Activated CD4-positive, CD25-positive, alpha-beta regulatory T cell treated with anti-CD3 and anti-CD28 coated beads, Interleukin-2, amount 50 U/mL, for 16 hours (primary cell): ENCODE data around the gene HOXD1.

Source experiments
- DNase-seq: peaks from one replicate; pipeline ENCODE4 v3.0.0-alpha.2; 2020; ENCODE audit warnings: low read depth, low spot score

Gene HOXD1

DNA sequence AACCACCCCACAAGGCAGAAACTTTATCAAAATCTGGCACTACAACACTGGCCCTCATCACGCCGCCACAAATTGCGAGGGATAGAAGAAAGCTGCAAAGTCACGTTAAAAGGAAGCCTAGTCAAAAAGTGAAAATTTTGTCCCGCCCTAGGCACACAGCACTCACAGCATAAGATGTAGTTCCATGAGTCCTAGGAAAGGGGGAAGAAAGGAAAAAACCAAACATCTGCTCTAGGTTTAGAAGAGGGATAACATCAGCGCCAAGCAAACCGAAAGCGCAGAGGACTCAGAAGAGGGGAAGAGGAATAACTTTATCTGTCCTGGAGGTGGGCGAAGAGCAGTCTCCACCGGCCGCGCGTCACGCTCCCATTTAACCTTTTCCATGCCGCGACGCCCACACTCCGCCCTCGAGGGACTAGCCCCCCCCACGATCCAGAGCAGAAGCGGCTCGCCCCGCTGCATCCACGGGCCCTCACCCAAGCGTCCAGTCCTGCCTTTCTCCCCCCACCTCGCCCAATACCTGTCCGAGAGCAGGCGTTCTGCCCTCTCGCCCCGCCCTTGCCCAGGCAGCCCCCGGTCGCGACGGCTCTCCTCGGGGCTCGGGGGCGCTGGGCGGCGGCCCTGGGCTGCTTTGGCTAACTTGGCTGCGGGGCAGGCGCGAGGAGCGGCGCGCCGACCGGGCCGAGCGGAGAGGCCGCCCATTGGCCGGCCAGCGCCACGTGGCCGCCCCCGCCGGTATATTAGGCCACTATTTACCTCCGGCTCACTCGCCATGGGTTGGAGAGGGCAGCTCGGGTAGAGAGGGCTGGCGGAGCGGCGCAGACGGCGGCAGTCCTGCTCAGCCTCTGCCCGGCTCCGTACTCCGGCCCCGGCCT is at the start of gene HOXD1:
HOXD1 (plus strand) TSS at position 770 of the 875 bp plus-strand sequence. CDS start 134 bp downstream, outside the sequence.
- DNase-seq = no peak

DNA sequence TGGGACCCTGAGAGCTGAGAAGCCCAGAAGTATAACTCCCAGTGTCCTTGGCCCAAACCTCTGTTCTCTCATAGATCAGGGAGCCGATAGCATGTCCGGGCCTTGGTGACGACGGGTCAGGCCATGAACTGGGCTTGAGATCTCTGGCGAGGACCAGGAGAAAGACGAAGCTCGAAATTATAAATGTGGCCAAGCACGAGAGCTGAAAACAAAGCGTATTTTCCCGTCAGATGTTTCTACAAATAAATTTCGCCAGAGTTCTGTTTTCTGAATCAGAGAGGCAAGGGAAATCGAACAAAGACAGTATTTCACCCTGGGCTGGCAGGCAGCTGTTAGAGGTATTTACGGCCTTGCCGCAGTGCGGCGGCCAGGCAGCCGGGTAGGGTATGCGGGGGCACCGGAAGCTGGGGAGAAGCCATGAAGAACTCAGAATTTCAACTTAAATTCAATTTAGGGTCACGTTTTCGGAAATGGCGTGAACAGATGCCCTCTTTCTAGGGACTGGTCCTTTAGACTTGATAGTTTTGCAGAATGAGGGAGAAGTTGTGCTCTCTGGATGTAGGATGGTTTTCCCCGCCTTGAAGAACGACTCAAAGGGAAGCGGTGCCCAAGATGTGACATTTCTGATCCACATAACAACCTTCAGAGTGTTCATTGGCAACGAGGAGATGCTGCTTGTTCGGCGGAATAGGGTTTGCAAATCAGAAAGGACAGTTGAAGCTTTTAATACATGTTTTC is 49.4 kb upstream of the HOXD1 start:
- DNase-seq = no peak

DNA sequence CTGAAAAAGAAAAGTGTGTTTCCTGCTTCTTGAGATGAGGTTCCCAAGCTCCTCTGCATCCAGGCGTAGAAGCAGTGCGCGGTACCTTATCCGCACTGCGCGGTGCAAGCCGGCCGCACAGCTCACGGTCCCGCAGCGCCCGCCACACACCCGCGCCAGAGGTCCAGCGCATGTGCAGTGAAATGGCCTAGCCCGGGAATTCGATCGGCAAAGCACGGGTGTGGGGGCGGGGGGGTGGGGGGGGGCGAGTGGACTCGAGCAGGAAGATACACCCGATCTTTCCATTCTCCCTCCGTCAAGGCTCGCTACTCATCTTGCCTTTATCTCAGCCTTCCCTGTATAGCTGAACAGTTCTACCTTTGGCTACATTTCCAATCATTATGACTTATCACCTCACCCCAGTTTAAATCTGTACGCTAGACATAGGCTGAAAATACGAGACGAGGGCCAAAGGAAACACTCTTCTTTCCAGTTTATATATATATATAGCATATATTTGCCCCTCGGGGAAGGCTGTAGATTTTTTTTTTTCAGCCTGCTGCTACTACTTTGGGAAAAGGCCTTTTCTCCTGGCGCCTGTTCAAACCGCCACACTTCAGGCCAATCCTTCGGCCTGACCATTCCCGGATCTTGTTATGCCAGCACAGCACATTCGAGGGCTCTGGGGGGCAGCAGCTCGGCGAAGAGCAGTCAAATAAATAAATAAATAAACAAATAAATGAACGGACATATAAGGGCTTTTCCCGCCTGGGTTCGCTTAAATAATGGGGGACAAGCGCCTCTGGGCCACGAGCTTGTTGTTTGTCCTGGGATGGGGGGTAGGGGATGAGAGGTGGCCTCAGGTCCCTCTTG is 48.6 kb upstream of the HOXD1 start:
- DNase-seq = no peak

DNA sequence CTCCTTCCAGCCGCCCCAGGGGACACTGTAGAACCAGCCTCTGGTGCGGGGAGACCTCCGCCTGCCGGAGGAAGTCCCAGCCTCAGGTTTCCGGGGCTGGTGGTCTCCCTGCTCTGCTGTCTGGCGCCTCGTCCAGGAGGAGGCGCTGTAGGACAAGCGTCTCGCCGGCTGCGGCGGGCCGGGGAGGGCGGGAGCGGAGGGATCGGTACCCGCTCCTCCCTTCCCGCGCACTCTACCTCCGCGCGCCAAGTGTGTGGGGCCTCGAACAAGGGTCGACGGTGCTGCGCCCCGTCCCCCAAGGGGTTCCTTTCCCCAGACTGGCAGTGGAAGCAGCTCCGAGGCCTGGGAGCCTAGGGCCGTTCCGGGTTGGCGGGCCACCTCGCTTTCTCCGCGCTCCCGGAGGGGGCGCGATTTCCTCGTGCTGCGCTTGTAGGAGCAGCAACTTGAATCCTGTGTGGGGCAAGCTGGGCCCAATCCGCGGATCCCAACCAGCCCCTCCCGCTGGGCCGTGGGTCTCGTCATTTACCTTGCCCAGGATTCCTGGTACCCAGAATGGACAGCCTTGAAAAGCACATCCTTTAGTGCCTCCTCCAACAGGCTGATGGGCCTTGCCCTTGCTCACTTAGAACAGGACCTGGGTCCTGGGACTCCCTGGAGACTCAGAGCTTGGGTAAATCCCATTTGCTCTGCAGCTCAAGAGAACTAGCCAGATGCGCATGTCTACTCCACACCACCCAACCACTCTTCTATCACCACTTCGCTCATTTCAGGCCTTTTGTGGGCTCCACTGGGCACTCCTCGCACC is 47.8 kb upstream of the HOXD1 start:
- peak; percentile 20 for DNase-seq

DNA sequence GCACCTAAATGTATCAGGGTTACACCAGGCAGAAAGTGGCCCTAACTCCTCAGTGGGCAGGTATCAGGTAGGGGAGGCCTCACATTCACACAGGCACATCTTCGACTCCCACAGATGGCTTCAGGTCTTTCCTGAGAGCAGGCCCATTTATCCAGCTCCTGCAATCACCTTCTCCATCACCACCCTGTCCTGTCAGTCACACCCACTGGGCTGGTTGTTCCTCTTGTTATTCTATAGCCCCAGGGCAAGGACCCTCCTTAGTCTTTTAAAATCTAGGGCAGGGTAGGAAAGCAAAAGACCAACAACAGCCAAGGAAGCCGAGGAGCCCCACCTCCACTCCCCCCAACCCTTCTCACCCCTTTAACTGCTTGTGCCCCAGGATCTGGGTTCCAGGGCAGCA is 46.2 kb upstream of the HOXD1 start:
- DNase-seq = no peak

DNA sequence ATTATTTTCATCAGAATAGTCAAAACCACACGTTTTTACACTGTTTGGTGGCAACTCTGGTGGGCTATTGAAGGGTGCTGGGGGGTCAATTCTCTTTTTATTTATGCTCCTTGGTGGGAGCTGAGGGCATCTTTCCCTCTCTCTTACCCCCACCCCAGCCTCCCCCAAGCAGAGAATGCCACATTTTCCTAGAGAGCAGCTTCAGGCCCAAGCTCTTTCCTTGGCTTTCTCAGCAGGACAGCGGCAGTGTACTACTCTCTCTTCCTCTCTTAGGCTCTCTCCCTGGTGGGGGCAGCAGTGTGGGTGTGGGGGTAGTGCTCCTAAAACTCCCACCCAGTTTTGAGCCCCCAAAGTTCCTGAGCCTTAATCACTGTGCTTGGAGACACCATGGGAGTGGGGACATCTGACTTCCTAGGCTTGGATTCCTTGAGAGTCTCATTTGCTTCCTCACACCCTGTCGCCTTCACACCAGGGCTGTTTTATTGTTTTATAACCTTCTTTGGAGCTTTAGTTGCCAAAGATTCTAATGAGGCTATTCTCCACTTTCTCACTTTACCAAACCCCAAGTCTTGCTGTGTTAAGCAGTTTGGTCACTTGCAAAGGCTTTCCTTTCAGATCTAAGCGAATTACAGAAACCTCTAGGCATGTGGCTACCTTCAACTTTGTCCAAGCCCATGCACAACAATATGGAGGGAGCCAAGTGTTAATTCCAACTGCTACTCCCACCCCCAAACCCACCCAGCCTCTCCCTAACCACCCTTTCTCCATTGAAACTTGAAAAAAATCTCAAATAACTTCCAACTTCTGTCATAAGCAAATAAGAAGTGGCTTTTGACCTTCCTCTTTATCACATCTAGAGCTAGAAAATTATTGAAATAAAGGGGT is 43.1 kb upstream of the HOXD1 start:
- no peak for DNase-seq

DNA sequence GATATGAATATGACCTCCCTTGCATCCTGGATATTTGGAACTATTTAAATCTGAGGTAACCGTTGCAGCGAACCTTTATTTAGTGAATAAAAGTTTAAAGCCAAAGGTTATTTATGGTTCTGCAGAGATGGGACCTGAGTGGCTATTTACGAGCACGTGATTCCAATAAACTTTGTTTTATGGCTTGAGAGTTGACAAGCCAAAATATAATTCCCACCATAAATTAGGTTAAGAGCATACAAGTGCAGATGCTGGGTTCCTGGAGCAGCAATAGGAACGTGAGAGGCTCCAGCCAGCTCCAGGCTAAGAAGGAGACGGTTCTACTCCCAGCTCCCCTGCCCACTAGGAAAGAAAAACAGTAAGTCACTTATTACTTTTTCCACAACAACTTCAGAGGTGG is 42.4 kb upstream of the HOXD1 start:
- no peak for DNase-seq

DNA sequence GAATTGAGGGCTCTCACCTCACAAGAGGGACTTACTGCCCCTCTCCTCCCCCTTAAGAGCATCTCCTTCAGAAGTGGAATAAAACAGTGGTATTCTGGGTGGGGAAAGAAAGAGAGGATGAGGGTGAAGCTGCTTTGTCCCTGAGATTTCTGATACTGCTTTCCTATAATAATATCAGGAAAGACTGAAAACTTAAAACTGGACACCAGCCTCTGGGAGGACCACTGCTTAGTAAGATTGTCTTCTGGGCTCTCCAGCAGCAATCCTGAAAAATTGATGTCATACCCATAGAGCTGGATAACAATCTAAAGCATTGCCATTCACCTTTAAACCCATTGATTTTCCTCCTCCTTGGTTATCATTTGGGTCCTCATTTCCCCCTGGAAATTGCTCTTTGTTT is 41.8 kb upstream of the HOXD1 start:
- DNase-seq = no peak

DNA sequence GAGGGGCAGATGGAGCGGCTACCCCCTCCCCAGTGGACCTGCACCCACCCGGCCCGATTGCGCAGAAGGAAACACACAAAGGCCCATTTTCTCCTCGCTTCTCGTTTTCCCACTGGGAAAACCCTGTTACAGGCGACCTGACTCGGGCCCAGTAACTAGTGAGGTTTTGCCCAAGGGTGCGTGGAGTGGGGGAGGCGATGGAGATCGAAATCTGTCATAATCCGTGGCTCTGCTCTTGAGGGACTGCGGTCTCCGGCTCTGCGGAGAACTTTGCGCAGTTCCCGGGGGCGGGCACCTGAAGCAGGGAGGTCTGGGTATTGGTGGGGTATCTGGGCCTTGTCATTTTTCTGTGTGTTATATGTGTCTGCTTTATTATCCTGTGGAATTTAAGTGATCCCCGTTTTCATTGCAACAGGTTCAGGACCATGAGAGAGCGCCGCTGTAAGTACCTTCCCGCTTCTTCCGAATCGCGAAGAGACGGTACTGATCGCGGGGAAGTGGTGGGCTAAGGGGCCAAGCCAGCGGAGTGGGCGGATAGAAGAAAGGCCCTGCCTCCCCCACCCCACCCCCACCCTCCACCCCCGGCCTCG is 41.2 kb upstream of the HOXD1 start:
- no peak for DNase-seq

DNA sequence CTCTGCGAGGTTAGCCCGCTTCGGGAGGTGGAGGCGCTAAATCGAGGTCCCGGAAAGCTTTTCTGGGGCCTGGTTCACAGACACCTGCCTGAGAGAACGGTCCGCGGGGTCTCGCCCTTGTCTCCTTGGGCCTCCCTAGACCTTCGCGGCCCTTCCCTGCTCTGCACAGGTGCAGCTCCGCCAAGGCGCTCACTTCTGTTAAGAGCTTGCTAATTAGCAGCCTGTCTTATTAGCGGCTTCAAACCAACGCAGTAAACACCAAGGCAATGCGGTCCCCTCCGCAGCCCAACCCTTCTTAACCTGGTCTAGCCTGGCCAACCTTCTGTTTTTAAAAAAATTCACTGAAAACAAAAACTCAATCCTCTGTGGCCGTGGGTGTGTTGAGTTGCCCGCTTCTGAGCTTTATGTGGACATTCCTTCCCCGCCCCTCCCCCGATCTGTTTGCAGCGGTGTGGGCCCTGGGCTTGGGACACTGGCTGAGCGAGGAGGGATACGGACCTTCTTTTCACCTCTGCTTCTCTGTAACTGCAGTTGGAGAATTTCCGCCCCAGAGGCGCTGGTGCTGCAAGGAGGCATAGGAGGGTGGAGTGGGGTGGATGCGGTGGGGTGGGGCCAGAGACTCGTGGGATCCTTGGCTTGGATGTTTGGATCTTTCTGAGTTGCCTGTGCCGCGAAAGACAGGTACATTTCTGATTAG is 40.5 kb upstream of the HOXD1 start:
- no peak for DNase-seq

DNA sequence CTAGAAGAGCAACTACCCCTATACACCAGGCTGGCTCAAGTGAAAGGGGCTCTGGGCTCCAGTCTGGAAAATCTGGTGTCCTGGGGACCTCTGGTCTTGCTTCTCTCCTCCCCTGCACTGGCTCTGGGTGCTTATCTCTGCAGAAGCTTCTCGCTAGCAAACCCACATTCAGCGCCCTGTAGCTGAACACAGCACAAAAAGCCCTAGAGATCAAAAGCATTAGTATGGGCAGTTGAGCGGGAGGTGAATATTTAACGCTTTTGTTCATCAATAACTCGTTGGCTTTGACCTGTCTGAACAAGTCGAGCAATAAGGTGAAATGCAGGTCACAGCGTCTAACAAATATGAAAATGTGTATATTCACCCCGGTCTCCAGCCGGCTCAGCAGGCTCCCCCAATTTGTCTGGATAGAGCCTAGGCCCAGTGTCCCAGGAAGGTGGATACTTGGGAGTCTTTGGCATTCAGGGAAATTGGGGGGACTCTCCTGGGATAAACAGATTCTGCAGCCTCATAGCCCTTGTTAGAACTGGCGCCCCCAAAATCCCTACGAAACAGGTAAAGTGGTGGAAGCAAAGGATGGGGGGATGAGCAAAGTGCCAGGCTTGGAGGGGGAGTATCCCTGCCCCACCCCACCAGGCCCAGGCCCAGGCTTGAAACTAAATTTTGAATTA is 39.6 kb upstream of the HOXD1 start:
- DNase-seq = no peak

DNA sequence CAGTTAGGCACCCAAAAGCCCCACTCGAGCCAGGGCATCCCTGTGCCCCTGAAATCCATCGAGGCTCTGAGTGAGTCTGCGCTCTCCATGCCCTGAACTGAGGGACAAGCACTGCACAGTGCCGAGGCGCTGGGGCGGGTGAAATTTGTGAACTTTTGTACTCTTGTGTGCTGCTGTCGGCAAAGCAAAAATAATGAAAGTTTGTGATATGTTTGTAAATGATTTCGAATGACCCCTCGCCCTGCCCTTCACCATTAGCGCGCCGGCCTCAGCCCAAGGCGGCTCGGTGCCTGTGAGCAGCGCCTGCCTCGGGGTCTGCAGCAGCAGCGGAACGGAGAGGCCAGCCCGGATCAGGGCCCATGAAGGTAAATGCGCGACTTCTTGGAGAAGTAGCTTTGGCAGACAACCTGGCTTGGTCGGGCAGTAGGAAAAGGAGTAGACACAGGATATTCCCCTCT is 39.0 kb upstream of the HOXD1 start:
- DNase-seq = no peak

DNA sequence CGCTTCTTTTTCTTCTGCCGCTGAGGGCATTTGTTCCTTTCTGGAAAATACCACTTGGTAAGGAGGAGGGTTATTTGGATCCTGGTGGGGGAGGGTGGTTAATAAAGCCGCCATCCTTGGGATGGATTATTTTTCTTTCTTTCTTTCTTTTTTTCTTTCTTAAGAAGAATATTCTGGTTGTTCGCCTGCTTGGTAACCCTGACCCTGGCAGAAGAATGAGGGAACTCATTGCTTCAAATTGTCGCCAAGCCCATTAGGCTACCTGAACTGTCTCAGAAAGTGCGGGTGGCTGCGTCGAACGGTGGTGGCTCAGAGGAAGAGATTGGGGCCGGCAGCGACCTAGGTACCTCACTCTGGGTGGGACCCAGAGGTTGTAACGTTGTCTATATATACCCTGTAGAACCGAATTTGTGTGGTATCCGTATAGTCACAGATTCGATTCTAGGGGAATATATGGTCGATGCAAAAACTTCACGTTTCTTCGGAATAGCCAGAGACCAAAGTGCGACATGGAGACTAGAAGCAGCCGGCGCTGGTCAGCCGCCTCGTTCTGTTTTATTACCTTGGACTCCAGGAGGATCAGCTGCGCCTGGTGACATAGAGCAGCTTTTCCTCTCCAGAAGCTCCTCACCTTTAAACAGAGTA is 38.4 kb upstream of the HOXD1 start:
- no peak for DNase-seq

DNA sequence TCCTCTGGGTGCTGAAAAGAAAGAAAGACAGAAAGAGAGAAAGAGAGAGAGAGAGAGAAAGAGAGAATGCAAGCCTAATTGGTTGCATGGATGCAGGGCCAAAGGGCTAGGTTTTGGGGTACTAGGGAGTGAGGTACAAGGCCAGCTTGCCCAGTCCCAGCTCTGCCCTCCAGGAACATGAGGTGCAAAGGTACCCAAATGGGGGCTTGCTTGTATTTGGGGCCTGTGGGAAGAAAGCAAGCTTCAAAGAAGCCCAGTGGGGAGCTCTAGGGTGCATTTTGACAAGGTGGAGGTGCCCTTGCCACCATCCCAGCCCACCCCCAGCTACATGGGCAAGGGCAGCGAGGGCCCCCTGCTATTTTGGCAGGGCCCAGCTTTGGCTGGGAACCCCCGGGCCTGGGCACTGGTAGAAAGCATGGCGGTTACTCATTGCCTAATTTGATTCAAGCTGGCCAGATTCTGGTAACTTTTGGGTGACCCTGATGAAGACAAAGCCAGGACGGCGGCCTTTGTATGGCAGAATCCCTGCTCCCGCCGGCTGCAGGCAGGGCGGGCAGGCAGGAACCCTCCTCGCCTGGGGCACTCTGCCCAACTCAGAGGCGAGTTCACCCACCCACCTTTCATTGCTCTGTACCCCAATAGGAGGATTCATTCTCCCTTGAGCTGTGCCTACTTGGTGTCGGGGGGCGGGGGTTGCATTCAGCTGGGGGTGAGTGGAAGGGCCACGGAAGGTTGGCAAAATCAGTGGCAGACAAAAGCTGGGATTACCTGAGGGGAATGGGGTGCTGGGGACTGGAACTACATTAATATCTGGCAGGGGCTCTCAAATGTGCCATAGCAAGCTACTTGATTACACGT is 37.7 kb upstream of the HOXD1 start:
- no peak for DNase-seq

DNA sequence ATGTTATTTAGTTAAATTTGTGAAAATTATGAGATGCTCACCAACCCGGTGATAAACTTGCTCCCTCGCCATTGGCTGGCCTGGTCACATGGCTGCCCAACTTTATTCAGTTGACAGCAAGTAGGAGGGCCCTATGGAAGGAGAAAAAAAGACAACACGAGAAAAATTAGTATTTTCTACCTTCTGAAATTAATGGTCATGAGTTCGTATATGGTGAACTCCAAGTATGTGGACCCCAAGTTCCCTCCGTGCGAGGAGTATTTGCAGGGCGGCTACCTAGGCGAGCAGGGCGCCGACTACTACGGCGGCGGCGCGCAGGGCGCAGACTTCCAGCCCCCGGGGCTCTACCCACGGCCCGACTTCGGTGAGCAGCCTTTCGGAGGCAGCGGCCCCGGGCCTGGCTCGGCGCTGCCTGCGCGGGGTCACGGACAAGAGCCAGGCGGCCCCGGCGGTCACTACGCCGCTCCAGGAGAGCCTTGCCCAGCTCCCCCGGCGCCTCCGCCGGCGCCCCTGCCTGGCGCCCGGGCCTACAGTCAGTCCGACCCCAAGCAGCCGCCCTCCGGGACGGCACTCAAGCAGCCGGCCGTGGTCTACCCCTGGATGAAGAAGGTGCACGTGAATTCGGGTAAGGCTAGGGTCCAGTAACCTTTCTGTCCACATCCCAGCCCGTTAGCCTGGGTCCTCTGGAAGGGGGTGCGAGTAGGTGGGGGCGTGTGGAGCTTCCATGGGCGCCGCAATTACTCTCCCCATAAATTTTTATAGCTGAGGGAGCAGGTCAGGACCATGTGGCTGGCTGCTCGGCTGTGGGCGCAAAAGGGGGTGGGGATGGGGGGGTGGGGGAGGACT is 36.8 kb upstream of the HOXD1 start, which contains the start of gene HOXD4:
HOXD4 (plus strand) TSS at position 109 of the 846 bp plus-strand sequence; CDS start at position 193, 84 bp downstream.
- no peak for DNase-seq
